Right lobe of liver (tissue), 4 donors: ENCODE measurements around the gene AGPS.

Experiments
- CTCF ChIP-seq, 4 donors: fragments of 200-600 bp in 3 of 4; fragments of 450-650 bp in 1 of 4; IDR thresholded peaks; one replicate each; pipeline versions ENCODE4 v1.5.1 to v1.8.0; 2016 to 2022; ENCODE audit warnings: antibody characterized with exemption in 4 of 4, mild to moderate bottlenecking in 2 of 4
- POLR2A ChIP-seq: fragments of 450-650 bp; IDR thresholded peaks from one replicate; pipeline ENCODE4 v1.6.1; 2017; ENCODE audit warnings: antibody characterized with exemption, mild to moderate bottlenecking
- donor health status: DM: no; HTN: no; CAD: no.
- donor health status: DM: no; HTN: no; CAD: no.
- donor health status: DM: no; HTN: yes; CAD: no.

- TF ChIP-seq POLR2A (no peak), CTCF (IDR thresholded peaks at IDR 0.05) (no peak)
These were observed 131.2 kb downstream of the AGPS start for GRCh38 chr2:177523781-177524180.
